DND-41 (cell line): ENCODE results near the gene HLTF.

Source experiments
- CTCF ChIP-seq: IDR thresholded peaks from 2 replicates; pipeline ENCODE4 v1.5.1; 2012; ENCODE audit warnings: borderline replicate concordance, low read length, moderate library complexity, mild to moderate bottlenecking; ENCODE audit not compliant: poor library complexity, severe bottlenecking; ENCODE audit errors: extremely low read depth
- EZH2 ChIP-seq: IDR thresholded peaks from 3 replicates; pipeline ENCODE4 v1.6.1; 2012; ENCODE audit warnings: borderline replicate concordance, low read depth, mild to moderate bottlenecking, moderate library complexity, low read length, inconsistent platforms; ENCODE audit not compliant: severe bottlenecking

- TF ChIP-seq CTCF (no peak), EZH2 (no peak)
These were observed 14.8 kb upstream of the HLTF start for GRCh38 chr3:149101154-149101553.
